ENCODE results near the gene GPR180. TPM values are rescaled to one million over a fixed set of nuclear protein-coding genes. Genes with fewer than 3 reads are reported as not detected.

GPR180 gene
- total RNA-seq, 1 experiment from 2014 or later, result 8.3 TPM

- no TSS peak for BruUV-seq (replicated peaks)
- Histone ChIP-seq H3K9me3 (ENCODE audit: low read depth, low read length, poor library complexity, severe bottlenecking) (no peaks in the 10 kb centered on the region), H3K27ac (ENCODE audit: low read depth, low read length, poor library complexity, severe bottlenecking) (no peak overlapping the region), H3K27me3 (replicated peaks; ENCODE audit: insufficient read depth, low read depth, low read length, poor library complexity) (no peaks in the 10 kb centered on the region), H3K36me3 (ENCODE audit: insufficient read depth, low read length, poor library complexity, severe bottlenecking) (no peaks in the 10 kb centered on the region), H3K4me1 (ENCODE audit: insufficient read depth, low read length, poor library complexity, severe bottlenecking) (no peaks in the 10 kb centered on the region), H3K4me3 (ENCODE audit: low read depth, low read length, poor library complexity, severe bottlenecking) (no peak overlapping the region)
- intact Hi-C loops (cut with micrococcal nuclease; ENCODE audit: unreplicated experiment), result no loop called here
- ChIA-PET CTCF (no interaction called here), POLR2A (ENCODE audit: low non-redundant PET) (no interaction called here)
- peak; percentile 30 for DNase-seq (ENCODE audit: low spot score)
- TF ChIP-seq CTCF (conservative IDR thresholded peaks at IDR 0.05; ENCODE audit: low read depth, low read length) (no peak; the same call in 1 of the 2 replicates), EZH2 (IDR thresholded peaks at IDR 0.05; ENCODE audit: borderline replicate concordance, low read depth, low read length, poor library complexity, severe bottlenecking) (no peak)
Measured at GRCh38 chr13:94658926-94659597, 57.4 kb downstream of the GPR180 start.

GRCh38 chr13:94659598-94659946 is 57.9 kb downstream of the GPR180 start:
- Histone ChIP-seq H3K27ac (ENCODE audit: low read depth, low read length, poor library complexity, severe bottlenecking) (no peak overlapping the region), H3K9me3 (ENCODE audit: low read depth, low read length, poor library complexity, severe bottlenecking) (no peaks in the 10 kb centered on the region), H3K36me3 (ENCODE audit: insufficient read depth, low read length, poor library complexity, severe bottlenecking) (no peaks in the 10 kb centered on the region), H3K4me1 (ENCODE audit: insufficient read depth, low read length, poor library complexity, severe bottlenecking) (no peaks in the 10 kb centered on the region), H3K4me3 (ENCODE audit: low read depth, low read length, poor library complexity, severe bottlenecking) (no peak overlapping the region), H3K27me3 (replicated peaks; ENCODE audit: insufficient read depth, low read depth, low read length, poor library complexity) (no peaks in the 10 kb centered on the region)
- intact Hi-C loops (cut with micrococcal nuclease; ENCODE audit: unreplicated experiment), result no loop called here
- no TSS peak for BruUV-seq (replicated peaks)
- TF ChIP-seq CTCF (conservative IDR thresholded peaks at IDR 0.05; ENCODE audit: low read depth, low read length) (no peak), EZH2 (IDR thresholded peaks at IDR 0.05; ENCODE audit: borderline replicate concordance, low read depth, low read length, poor library complexity, severe bottlenecking) (no peak)
- DNase-seq (ENCODE audit: low spot score), result no peak
- ChIA-PET POLR2A (ENCODE audit: low non-redundant PET) (no interaction called here), CTCF (no interaction called here)

DNA sequence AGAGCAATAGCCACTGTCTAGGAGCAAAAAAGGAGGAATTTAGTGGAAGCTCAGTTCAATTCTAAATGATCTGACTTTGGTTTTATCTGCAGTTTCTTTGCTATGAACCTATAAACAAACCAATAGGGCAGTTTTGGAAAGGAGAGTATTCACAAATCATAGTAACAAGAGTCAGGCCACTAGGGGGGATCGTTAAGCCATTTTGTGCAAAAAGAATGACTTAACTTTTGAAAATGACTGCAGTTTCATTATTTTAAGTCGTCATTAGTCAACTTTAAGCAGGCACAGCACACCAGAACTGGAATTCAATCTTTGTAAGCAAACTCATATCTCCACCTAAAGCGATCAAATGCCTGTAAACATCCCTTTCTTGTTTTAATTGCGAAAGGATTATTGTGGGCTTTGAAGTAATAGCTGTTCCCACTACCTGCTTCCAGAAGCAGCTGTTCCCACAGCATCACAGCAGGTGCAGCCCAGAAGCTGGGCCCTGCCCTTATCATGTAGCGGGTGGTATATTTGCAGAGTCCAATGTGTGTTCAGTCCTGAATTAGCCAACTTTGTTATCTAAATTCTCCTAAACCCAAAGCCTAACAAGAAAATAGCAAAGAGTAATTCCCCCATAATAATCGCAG is 59.2 kb downstream of the GPR180 start:
- POLR2A ChIA-PET (ENCODE audit: low non-redundant PET), result no interaction called here

More for the DNA sequence above, 59.2 kb downstream of the GPR180 start:
- CTCF ChIA-PET, result interaction anchor here (0.6 to 0.7 kb wide), 2 partner anchors 14 to 77 kb away, joined by 3 to 5 read pairs; no protein-coding TSS in a partner anchor
- H3K4me1 ChIP-seq (ENCODE audit: insufficient read depth, low read length, poor library complexity, severe bottlenecking), result no peaks in the 10 kb centered on the region
- DNase-seq (ENCODE audit: low spot score), result peak; percentile 51
- intact Hi-C loops (cut with micrococcal nuclease; ENCODE audit: unreplicated experiment), result no loop called here
- no peaks in the 10 kb centered on the region for H3K27me3 ChIP-seq (replicated peaks; ENCODE audit: insufficient read depth, low read depth, low read length, poor library complexity)
- no TSS peak for BruUV-seq (replicated peaks)
- no peak overlapping the region for H3K27ac ChIP-seq (ENCODE audit: low read depth, low read length, poor library complexity, severe bottlenecking)
- H3K9me3 ChIP-seq (ENCODE audit: low read depth, low read length, poor library complexity, severe bottlenecking), result no peaks in the 10 kb centered on the region
- no peak overlapping the region for H3K4me3 ChIP-seq (ENCODE audit: low read depth, low read length, poor library complexity, severe bottlenecking)
- H3K36me3 ChIP-seq (ENCODE audit: insufficient read depth, low read length, poor library complexity, severe bottlenecking), result no peaks in the 10 kb centered on the region
- peak; percentile 54 for TF ChIP-seq CTCF (conservative IDR thresholded peaks at IDR 0.05; ENCODE audit: low read depth, low read length)
- TF ChIP-seq EZH2 (IDR thresholded peaks at IDR 0.05; ENCODE audit: borderline replicate concordance, low read depth, low read length, poor library complexity, severe bottlenecking), result no peak

Measured in A673 (cell line).